Measurements from ENCODE around the gene SIRT6.
"Not testable (repeated sequence)": the region's sequence is repeated elsewhere in the genome, so short reads cannot be mapped to it uniquely, and the experiment has no call there.

Gene SIRT6

DNA sequence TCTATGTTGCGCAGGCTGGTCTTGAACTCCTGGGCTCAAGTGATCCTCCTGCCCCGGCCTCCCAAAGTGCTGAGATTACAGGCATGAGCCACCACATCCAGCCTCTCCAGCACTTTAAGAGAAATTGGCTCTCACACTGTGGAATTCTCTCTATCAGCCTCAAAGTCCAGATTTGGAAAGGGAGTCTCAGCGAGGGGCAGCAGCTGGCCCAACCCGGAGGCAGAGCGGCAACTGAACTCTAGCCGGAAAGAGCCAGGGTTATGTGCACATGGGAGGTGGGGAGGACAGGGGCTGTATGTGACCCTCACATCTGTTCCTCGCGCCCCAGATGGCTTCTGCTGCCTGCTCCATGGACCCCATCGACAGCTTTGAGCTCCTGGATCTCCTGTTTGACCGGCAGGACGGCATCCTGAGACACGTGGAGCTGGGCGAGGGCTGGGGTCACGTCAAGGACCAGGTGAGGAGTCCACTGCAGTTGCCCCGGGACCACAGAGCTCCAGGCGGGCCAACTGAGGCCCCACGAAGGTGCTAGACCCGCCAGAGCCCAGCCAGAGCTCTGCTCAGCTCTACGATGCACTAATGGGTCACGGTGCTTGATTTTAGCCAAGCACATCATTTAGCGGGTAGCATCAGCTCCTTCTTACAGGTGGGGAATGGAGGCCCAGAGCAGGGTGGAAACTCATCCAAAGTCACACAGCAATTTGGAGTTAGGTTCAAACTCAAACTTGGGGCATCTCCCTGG, 27.6 kb downstream of the SIRT6 start:
- H3K4me3 ChIP-seq (ENCODE audit: low read length): no peak overlapping the region
- TF ChIP-seq, protein P1, sequence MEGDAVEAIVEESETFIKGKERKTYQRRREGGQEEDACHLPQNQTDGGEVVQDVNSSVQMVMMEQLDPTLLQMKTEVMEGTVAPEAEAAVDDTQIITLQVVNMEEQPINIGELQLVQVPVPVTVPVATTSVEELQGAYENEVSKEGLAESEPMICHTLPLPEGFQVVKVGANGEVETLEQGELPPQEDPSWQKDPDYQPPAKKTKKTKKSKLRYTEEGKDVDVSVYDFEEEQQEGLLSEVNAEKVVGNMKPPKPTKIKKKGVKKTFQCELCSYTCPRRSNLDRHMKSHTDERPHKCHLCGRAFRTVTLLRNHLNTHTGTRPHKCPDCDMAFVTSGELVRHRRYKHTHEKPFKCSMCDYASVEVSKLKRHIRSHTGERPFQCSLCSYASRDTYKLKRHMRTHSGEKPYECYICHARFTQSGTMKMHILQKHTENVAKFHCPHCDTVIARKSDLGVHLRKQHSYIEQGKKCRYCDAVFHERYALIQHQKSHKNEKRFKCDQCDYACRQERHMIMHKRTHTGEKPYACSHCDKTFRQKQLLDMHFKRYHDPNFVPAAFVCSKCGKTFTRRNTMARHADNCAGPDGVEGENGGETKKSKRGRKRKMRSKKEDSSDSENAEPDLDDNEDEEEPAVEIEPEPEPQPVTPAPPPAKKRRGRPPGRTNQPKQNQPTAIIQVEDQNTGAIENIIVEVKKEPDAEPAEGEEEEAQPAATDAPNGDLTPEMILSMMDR (conservative IDR thresholded peaks at IDR 0.05; ENCODE audit: low read length): no peak
- no peak for DNase-seq (ENCODE audit: low read depth)

DNA sequence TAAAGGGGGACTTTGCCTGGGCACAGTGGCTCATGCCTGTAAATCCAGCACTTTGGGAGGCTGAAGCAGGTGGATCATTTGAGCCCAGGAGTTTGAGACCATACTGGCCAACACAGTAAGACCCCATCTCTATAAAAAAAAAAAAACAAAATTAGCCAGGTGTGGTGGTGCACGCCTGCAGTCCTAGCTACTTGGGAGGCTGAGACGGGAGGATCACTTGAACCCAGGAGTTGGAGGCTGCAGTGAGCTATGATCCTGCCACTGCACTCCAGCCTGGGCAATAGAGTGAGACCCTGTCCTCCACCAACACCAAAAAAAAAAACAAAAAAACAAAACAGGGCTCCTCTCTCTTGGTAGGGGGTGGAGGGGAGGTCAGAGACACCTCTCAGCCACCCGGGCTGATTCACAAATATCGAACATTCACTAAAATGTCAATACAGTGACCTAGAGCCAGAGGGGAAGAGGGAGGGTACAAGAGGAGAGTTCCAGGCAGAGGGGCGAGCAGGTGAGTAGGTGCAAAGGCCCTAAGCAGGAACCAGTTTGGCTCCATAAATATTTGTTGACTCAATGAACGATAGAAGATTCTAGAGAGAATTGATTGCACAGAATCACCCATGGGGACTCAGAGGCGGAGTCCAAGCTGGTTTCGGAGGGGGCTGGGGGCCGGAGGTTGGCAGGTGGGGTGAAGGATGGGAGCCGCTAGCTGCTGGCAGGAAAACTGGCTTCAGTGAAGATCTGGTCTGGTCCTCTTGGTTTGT, 29.9 kb downstream of the SIRT6 start:
- TF ChIP-seq, protein P1 (conservative IDR thresholded peaks at IDR 0.05; ENCODE audit: low read length): no peak
- no peak overlapping the region for H3K4me3 ChIP-seq (ENCODE audit: low read length)
- no peak for DNase-seq (ENCODE audit: low read depth)

DNA sequence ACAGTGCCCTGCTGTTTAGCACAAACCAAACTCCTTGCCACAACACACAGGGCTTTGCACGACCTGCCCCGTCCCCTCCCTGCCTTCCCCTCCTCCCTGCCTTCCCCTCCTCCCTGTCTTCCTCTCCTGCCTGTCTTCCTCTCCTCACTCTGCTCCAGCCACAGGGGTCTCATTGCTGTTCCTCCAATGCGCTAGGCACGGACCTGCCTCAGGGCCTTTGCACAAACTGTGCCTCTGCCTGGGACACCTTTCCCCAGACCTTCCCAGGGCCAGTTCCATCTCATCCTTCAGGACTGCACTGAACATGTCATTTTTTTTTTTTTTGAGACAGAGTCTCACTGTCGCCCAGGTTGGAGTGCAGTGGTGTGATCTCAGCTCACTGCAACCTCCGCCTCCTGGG, 30.7 kb downstream of the SIRT6 start:
- TF ChIP-seq, protein P1 (conservative IDR thresholded peaks at IDR 0.05; ENCODE audit: low read length): no peak
- H3K4me3 ChIP-seq (ENCODE audit: low read length): no peak overlapping the region
- DNase-seq (ENCODE audit: low read depth): no peak

DNA sequence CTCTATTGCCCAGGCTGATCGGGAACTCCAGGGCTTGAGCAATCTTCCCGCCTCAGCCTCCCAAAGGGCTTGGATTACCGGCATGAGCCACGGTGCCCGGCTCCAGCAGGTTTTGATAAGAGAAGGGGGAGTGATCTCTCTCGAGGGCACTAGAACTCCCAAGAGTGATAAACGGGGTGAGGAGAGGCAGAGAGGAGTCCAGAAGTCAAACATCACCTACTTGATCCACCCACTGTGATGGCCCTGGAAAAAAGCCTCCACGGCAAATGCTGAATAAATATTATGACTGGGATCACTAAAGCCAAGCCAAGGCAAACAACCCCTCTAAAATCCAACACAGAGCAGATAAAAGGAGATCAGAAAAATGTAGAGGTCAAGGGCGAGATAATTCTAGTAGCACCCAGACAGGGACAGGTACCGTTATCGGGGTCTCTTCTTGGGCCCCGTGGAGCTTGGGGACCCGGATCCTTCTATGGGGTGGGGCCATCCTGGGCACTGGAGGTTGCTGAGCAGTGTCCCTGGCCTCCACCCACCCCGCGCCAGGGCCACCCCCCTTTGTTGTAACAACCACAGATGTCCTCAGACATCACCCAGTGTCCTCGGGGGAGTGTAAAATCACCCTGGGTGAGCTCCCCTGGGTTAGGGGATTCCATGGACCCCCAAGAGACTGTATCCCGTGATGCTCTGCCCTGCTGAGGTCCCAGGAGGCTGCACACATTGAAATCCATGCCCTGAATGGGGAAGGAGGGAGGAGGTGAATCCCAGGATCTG, 32.7 kb downstream of the SIRT6 start:
- H3K4me3 ChIP-seq (ENCODE audit: low read length): no peak overlapping the region
- TF ChIP-seq, protein P1 (conservative IDR thresholded peaks at IDR 0.05; ENCODE audit: low read length): no peak
- no peak for DNase-seq (ENCODE audit: low read depth)

DNA sequence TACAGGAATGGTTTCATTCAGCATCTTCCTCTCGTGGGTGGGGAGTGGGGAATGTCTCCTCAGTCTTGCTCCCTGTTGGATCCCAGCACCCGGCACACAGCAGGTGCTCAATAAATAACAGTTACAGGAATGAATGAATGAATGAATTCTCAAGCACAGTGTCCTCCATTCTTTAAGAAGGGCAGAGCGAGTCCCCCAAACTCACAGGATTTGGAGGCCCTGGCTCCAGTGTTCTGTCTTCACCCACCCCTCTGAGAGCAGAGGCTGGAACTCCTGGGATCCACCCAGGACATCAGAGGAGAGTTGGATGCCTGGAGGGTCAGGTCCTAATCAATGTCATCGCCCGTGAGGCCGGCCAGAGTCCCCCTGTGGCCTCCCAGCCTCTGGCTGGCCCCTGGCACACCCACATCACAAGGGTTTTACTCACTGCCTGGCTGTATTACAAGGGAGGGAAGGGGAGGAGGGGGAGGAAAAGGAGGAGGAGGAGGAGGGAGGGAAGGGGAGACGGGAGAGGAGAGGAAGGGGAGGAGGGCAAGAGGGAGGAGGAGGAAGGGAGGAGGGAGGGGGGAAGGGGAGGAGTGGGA, 37.6 kb downstream of the SIRT6 start:
- no peak overlapping the region for H3K4me3 ChIP-seq (ENCODE audit: low read length)
- DNase-seq (ENCODE audit: low read depth): peak; percentile 50
- TF ChIP-seq, protein P1 (conservative IDR thresholded peaks at IDR 0.05; ENCODE audit: low read length): no peak

DNA sequence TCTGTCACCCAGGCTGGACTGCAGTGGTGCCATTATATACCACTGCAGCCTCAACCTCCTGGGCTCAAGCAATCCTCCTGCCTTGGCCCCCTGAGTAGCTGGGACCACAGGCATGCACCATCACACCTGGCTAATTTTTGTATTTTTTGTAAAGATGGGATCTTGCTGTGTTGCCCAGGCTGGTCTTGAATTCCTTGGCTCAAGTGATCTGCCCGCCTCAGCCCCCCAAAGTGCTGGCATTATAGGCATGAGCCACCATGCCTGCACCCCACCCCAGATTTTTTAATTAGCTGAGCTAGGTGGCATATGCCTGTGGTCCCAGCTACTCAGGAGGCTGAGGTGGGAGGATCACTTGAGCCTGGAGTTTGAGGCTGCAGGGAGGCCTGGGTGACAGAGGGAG, 39.4 kb downstream of the SIRT6 start:
- DNase-seq (ENCODE audit: low read depth); H3K4me3 ChIP-seq (ENCODE audit: low read length): not testable (repeated sequence)

DNA sequence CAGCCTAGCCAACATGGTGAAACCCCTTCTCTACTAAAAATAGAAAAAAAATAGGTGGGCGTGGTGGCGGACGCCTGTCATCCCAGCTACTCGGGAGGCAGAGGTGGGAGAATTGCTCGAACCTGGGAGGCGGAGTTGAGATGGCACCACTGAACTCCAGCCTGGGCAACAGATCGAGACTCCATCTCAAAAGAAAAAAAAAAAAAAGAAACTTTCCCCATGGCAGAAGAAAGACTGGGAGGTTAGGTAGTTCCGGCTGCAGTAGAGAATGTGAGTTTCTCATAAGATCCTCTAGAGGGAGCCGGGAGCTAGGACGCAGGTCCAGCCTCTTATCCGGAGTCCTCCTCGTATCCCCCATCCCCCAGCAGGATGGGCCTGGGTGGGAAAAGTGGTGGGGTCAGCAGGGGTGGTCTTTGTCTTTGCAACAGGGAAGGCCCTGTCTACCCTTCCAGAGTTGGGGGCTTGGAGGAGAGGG, 42.1 kb downstream of the SIRT6 start:
- no peak overlapping the region for H3K4me3 ChIP-seq (ENCODE audit: low read length)
- TF ChIP-seq, protein P1 (conservative IDR thresholded peaks at IDR 0.05; ENCODE audit: low read length): peak; percentile 72
- DNase-seq (ENCODE audit: low read depth): peak; percentile 69

All from AG10803 (cell line).